CD4-positive, alpha-beta T cell (primary cell): ENCODE measurements around the gene CELF4. TPM values are rescaled to one million over a fixed set of nuclear protein-coding genes. Genes with fewer than 3 reads are reported as not detected.

Experiments used
- ATAC-seq: fragments of 200-7000 bp; cut with Tn5 transposase; one replicate; pipeline ENCODE4 v1.10.0; 2022; ENCODE audit warnings: mild to moderate bottlenecking; ENCODE audit not compliant: poor library complexity
- CTCF ChIA-PET: fragments of 350-600 bp; sonication (Branson Sonifier 250); formaldehyde crosslinking; loops from one replicate; lab custom pipeline; 2021; ENCODE audit warnings: antibody characterized with exemption, inconsistent platforms; lab: Charles Lee
- POLR2A ChIA-PET: fragments of 350-600 bp; sonication (Branson Sonifier 250); formaldehyde crosslinking; loops from one replicate; lab custom pipeline; 2021; ENCODE audit warnings: antibody characterized with exemption, inconsistent platforms; lab: Charles Lee
- DNase-seq, 14 experiments: peaks; one replicate each; pipeline ENCODE4 v3.0.0-alpha.2; 2013 to 2020; ENCODE audit warnings: mixed read lengths in 2 of 14
- H3K27ac ChIP-seq, 2 donors: one replicate each; pipeline versions ENCODE4 v1.5.1 to v1.7.0; 2013; ENCODE audit warnings: low read length in 2 of 2, low read depth in 1 of 2, mild to moderate bottlenecking in 1 of 2
- H3K27me3 ChIP-seq, 2 experiments: 1 replicate in 1 of 2; 2 replicates in 1 of 2; pipeline versions ENCODE4 v1.6.1 to v1.7.0; 2013; ENCODE audit warnings: low read length in 2 of 2, control low read depth in 1 of 2, mild to moderate bottlenecking in 1 of 2, moderate library complexity in 1 of 2; ENCODE audit not compliant: insufficient read depth in 2 of 2, control insufficient read depth in 1 of 2
- H3K36me3 ChIP-seq: one replicate; pipeline ENCODE4 v1.6.1; 2013; ENCODE audit warnings: low read length, control low read depth; ENCODE audit not compliant: insufficient read depth
- H3K4me1 ChIP-seq: one replicate; pipeline ENCODE4 v1.6.1; 2013; ENCODE audit warnings: low read length, control low read depth; ENCODE audit not compliant: insufficient read depth
- H3K4me3 ChIP-seq: one replicate; pipeline ENCODE4 v1.5.1; 2013; ENCODE audit warnings: mild to moderate bottlenecking, low read length, moderate library complexity
- H3K9me3 ChIP-seq, 2 experiments: 1 replicate in 1 of 2; 2 replicates in 1 of 2; pipeline versions ENCODE4 v1.6.1 to v1.7.0; 2013; ENCODE audit warnings: low read length in 2 of 2, mild to moderate bottlenecking in 2 of 2, control low read depth in 1 of 2, moderate library complexity in 1 of 2; ENCODE audit not compliant: control insufficient read depth in 1 of 2, insufficient read depth in 1 of 2
- H3K27ac Mint-ChIP-seq: one replicate; pipeline ENCODE4 v1.8.0; 2020; ENCODE audit warnings: mixed read lengths
- H3K27me3 Mint-ChIP-seq: one replicate; pipeline ENCODE4 v1.8.0; 2021; ENCODE audit warnings: mixed read lengths
- H3K36me3 Mint-ChIP-seq: one replicate; pipeline ENCODE4 v1.8.0; 2021; ENCODE audit warnings: low read depth, mixed read lengths
- H3K4me1 Mint-ChIP-seq: one replicate; pipeline ENCODE4 v1.8.0; 2021; ENCODE audit warnings: low read depth, mixed read lengths
- H3K4me3 Mint-ChIP-seq: one replicate; pipeline ENCODE4 v1.8.0; 2020; ENCODE audit warnings: mild to moderate bottlenecking, mixed read lengths
- H3K9me3 Mint-ChIP-seq: one replicate; pipeline ENCODE4 v1.8.0; 2020; ENCODE audit warnings: mixed read lengths
- CTCF ChIP-seq: fragments of 200-600 bp; IDR thresholded peaks from one replicate; pipeline ENCODE4 v1.8.0; 2022; ENCODE audit warnings: antibody characterized with exemption, mild to moderate bottlenecking
- intact Hi-C, 2 experiments: fragments of 100-400 bp; cut with DNase I in 1 of 2; cut with micrococcal nuclease in 1 of 2; formaldehyde crosslinking; loops; one replicate each; pipeline versions ENCODE4 v1.15.1 to v1.9.0; 2023 to 2025; cut with DNase I, micrococcal nuclease
- total RNA-seq, 174 experiments: library from RNA in 2 of 174; stranded (reverse) in 2 of 174; gene quantifications; one replicate each; pipeline ENCODE4 v1.2.3 and lab custom pipeline; 2021 to 2026

The CELF4 gene
- total RNA-seq, 2 experiments from 2014 or later = not detected

- Mint-ChIP-seq H3K27ac (no peak overlapping the region), H3K36me3 (no peaks in the 10 kb centered on the region), H3K9me3 (no peaks in the 10 kb centered on the region), H3K4me3 (no peak overlapping the region), H3K4me1 (no peaks in the 10 kb centered on the region), H3K27me3 (no peaks in the 10 kb centered on the region)
- intact Hi-C loops = no loop called here
- no peak overlapping the region for H3K27ac ChIP-seq
- no peaks in the 10 kb centered on the region for H3K4me1 ChIP-seq
- DNase-seq = no peak
- ChIA-PET POLR2A (no interaction called here), CTCF (no interaction called here)
- H3K4me3 ChIP-seq = no peak overlapping the region
- no peaks in the 10 kb centered on the region for H3K36me3 ChIP-seq
- no peaks in the 10 kb centered on the region for H3K9me3 ChIP-seq
- H3K27me3 ChIP-seq = no peaks in the 10 kb centered on the region
- ATAC-seq = no peak
- TF ChIP-seq CTCF = no peak
These were observed 123.1 kb downstream of the CELF4 start for GRCh38 chr18:37442477-37442876.

GRCh38 chr18:37441821-37442220, 123.8 kb downstream of the CELF4 start:
- H3K27me3 Mint-ChIP-seq = no peaks in the 10 kb centered on the region
- no peak overlapping the region for H3K4me3 ChIP-seq
- no peaks in the 10 kb centered on the region for H3K36me3 Mint-ChIP-seq
- POLR2A ChIA-PET = no interaction called here
- no peak overlapping the region for H3K27ac ChIP-seq
- no peaks in the 10 kb centered on the region for H3K4me1 ChIP-seq
- H3K9me3 Mint-ChIP-seq = no peaks in the 10 kb centered on the region
- intact Hi-C loops = no loop called here
- H3K36me3 ChIP-seq = no peaks in the 10 kb centered on the region
- H3K4me1 Mint-ChIP-seq = no peaks in the 10 kb centered on the region
- CTCF ChIA-PET = no interaction called here
- no peak for ATAC-seq
- no peak overlapping the region for H3K27ac Mint-ChIP-seq
- H3K4me3 Mint-ChIP-seq = no peak overlapping the region
- no peak for DNase-seq
- TF ChIP-seq CTCF = no peak
- no peaks in the 10 kb centered on the region for H3K27me3 ChIP-seq
- H3K9me3 ChIP-seq = no peaks in the 10 kb centered on the region

GRCh38 chr18:37440206-37440605, 125.4 kb downstream of the CELF4 start:
- ATAC-seq = no peak
- no peak overlapping the region for H3K4me3 Mint-ChIP-seq

More at GRCh38 chr18:37440206-37440605, 125.4 kb downstream of the CELF4 start:
- no peak overlapping the region for H3K27ac ChIP-seq
- no peak overlapping the region for H3K4me3 ChIP-seq
- no peaks in the 10 kb centered on the region for H3K9me3 ChIP-seq
- no peak for DNase-seq
- POLR2A ChIA-PET = no interaction called here
- no peaks in the 10 kb centered on the region for H3K4me1 ChIP-seq
- no peaks in the 10 kb centered on the region for H3K27me3 Mint-ChIP-seq
- no peak for TF ChIP-seq CTCF
- peaks cover 0 to 4% of the 10 kb centered on the region in 2 experiments for H3K27me3 ChIP-seq
- H3K9me3 Mint-ChIP-seq = no peaks in the 10 kb centered on the region
- no peak overlapping the region for H3K27ac Mint-ChIP-seq
- H3K36me3 ChIP-seq = no peaks in the 10 kb centered on the region
- H3K36me3 Mint-ChIP-seq = no peaks in the 10 kb centered on the region
- CTCF ChIA-PET = no interaction called here
- H3K4me1 Mint-ChIP-seq = no peaks in the 10 kb centered on the region
- intact Hi-C loops = no loop called here
